MM.1S (cell line): ENCODE measurements around the gene PJA1.
A peak's percentile ranks its signal among the peaks of the same experiment; 100 is the strongest.

ENCODE experiments used
- DNase-seq: peaks from one replicate; pipeline ENCODE4 v3.0.0-alpha.2; 2015
- H2AFZ ChIP-seq: fragments of 300-600 bp; sonication (generic); 2 replicates; pipeline ENCODE4 v1.6.0; 2016; ENCODE audit warnings: antibody characterized with exemption, low read length
- H3F3A ChIP-seq: fragments of 300-600 bp; sonication (generic); 2 replicates; pipeline ENCODE4 v1.6.1; 2016; ENCODE audit warnings: mild to moderate bottlenecking, antibody characterized with exemption, low read length, moderate library complexity, mixed read lengths; ENCODE audit not compliant: insufficient read depth
- H3K27ac ChIP-seq: fragments of 300-600 bp; sonication (generic); 2 replicates; pipeline ENCODE4 v1.5.1; 2016; ENCODE audit warnings: mild to moderate bottlenecking, low read length
- H3K27me3 ChIP-seq: fragments of 300-600 bp; sonication (generic); replicated peaks from 2 replicates; pipeline ENCODE4 v1.6.0; 2016; ENCODE audit warnings: low read length; ENCODE audit not compliant: insufficient read depth
- H3K36me3 ChIP-seq: fragments of 300-600 bp; sonication (generic); replicated peaks from 2 replicates; pipeline ENCODE4 v1.6.1; 2016; ENCODE audit warnings: mild to moderate bottlenecking, low read length, mixed read lengths; ENCODE audit not compliant: insufficient read depth
- H3K4me1 ChIP-seq: fragments of 300-600 bp; sonication (generic); 2 replicates; pipeline ENCODE4 v1.6.1; 2016; ENCODE audit warnings: low read length, mixed read lengths
- H3K4me2 ChIP-seq: fragments of 300-600 bp; sonication (generic); 2 replicates; pipeline ENCODE4 v1.6.0; 2016; ENCODE audit warnings: low read depth, low read length
- H3K4me3 ChIP-seq: fragments of 300-600 bp; sonication (generic); 2 replicates; pipeline ENCODE4 v1.5.1; 2016; ENCODE audit warnings: low read length, mixed read lengths
- H3K79me2 ChIP-seq: fragments of 300-600 bp; sonication (generic); 2 replicates; pipeline ENCODE4 v1.6.1; 2016; ENCODE audit warnings: mixed run types, low read length, mixed read lengths
- H3K9ac ChIP-seq: fragments of 300-600 bp; sonication (generic); 2 replicates; pipeline ENCODE4 v1.6.1; 2016; ENCODE audit warnings: low read length, mixed read lengths
- H3K9me2 ChIP-seq: fragments of 300-600 bp; sonication (generic); replicated peaks from 2 replicates; pipeline ENCODE4 v1.6.1; 2016; ENCODE audit warnings: mild to moderate bottlenecking, low read length, mixed read lengths; ENCODE audit not compliant: insufficient read depth
- H3K9me3 ChIP-seq: fragments of 300-600 bp; sonication (generic); replicated peaks from 2 replicates; pipeline ENCODE4 v1.6.1; 2016; ENCODE audit warnings: mild to moderate bottlenecking, low read length, mixed read lengths; ENCODE audit not compliant: insufficient read depth
- H4K20me1 ChIP-seq: fragments of 300-600 bp; sonication (generic); 2 replicates; pipeline ENCODE4 v1.6.1; 2016; ENCODE audit warnings: mild to moderate bottlenecking, low read length, moderate library complexity, mixed read lengths; ENCODE audit not compliant: insufficient read depth
- CTCF ChIP-seq: fragments of 300-600 bp; sonication (generic); IDR thresholded peaks from 2 replicates; pipeline ENCODE4 v1.5.1; 2016; ENCODE audit warnings: antibody characterized with exemption, low read length, mixed read lengths
- EZH2 ChIP-seq: fragments of 300-600 bp; sonication (generic); optimal IDR thresholded peaks from 2 replicates; pipeline ENCODE3; 2017; ENCODE audit warnings: low read depth, mild to moderate bottlenecking, antibody characterized with exemption, low read length, mixed read lengths
- EZH2phosphoT487 ChIP-seq: fragments of 300-600 bp; sonication (generic); IDR thresholded peaks from 2 replicates; pipeline ENCODE4 v1.6.1; 2018; ENCODE audit warnings: antibody characterized with exemption, low read length

The PJA1 gene

DNA sequence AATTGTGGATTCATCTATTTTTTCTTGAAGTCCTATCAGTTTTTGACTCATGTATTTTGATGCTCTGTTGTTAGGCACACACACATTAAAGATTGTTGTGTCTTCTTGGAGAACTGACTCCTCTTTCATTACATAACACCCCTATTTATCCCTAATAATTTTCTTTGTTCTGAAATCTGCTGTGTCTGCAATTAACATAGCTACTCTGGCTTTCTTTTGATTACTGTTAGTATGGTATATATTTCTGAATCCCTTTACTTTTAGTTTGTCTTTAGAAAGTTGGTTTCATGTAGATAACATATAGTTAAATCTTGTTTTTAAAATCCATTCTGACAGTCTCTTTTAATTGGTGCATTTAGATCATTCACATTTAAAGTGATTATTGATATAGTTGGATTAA is 5.1 kb upstream of the PJA1 start:
- Histone ChIP-seq H3K9me3 (no peaks in the 10 kb centered on the region), H3K4me1 (no peaks in the 10 kb centered on the region), H3K79me2 (no peaks in the 10 kb centered on the region), H3K27ac (no peak overlapping the region), H3K27me3 (no peaks in the 10 kb centered on the region), H3F3A (no peaks in the 10 kb centered on the region), H3K4me3 (no peak overlapping the region), H4K20me1 (no peaks in the 10 kb centered on the region), H2AFZ (no peak overlapping the region), H3K9me2 (no peaks in the 10 kb centered on the region), H3K36me3 (no peaks in the 10 kb centered on the region), H3K4me2 (no peak overlapping the region), H3K9ac (no peak overlapping the region)
- TF ChIP-seq EZH2, result no peak
- no peak for DNase-seq

GRCh38 chrX:69163936-69164741 is 1.1 kb downstream of the PJA1 start:
- Histone ChIP-seq H3K4me2 (no peak overlapping the region; the same call in 1 of the 2 replicates), H3K27ac (no peak overlapping the region), H3K36me3 (no peaks in the 10 kb centered on the region), H3K79me2 (no peaks in the 10 kb centered on the region), H4K20me1 (no peaks in the 10 kb centered on the region), H3K9me2 (no peaks in the 10 kb centered on the region), H3K4me1 (no peaks in the 10 kb centered on the region), H3K9me3 (no peaks in the 10 kb centered on the region), H3K9ac (no peak overlapping the region), H3F3A (no peaks in the 10 kb centered on the region), H3K27me3 (no peaks in the 10 kb centered on the region), H2AFZ (no peak overlapping the region), H3K4me3 (peak overlapping the region; percentile 71; the same call in 1 of the 2 replicates)
- no peak for TF ChIP-seq CTCF
- no peak for TF ChIP-seq EZH2phosphoT487
- TF ChIP-seq EZH2, result no peak
- DNase-seq, result no peak

- H2AFZ ChIP-seq, result no peak overlapping the region
- H3K79me2 ChIP-seq, result no peaks in the 10 kb centered on the region
- no peaks in the 10 kb centered on the region for H4K20me1 ChIP-seq
- H3K4me1 ChIP-seq, result no peaks in the 10 kb centered on the region
- no peaks in the 10 kb centered on the region for H3K27me3 ChIP-seq
- no peak overlapping the region for H3K4me3 ChIP-seq
- no peak overlapping the region for H3K4me2 ChIP-seq
- H3K27ac ChIP-seq, result no peak overlapping the region
- no peak overlapping the region for H3K9ac ChIP-seq
- no peaks in the 10 kb centered on the region for H3K9me2 ChIP-seq
- no peaks in the 10 kb centered on the region for H3K9me3 ChIP-seq
- H3F3A ChIP-seq, result no peaks in the 10 kb centered on the region
- TF ChIP-seq EZH2 (no peak), EZH2phosphoT487 (no peak), CTCF (no peak)
- H3K36me3 ChIP-seq, result no peaks in the 10 kb centered on the region
- no peak for DNase-seq
Observed at GRCh38 chrX:69162361-69162865, 2.8 kb downstream of the PJA1 start.

- Histone ChIP-seq H3K9me2 (no peaks in the 10 kb centered on the region), H3K9ac (no peak overlapping the region), H3F3A (no peaks in the 10 kb centered on the region), H3K9me3 (no peaks in the 10 kb centered on the region), H3K27me3 (no peaks in the 10 kb centered on the region), H3K4me3 (no peak overlapping the region), H3K36me3 (no peaks in the 10 kb centered on the region), H3K79me2 (no peaks in the 10 kb centered on the region), H3K27ac (no peak overlapping the region), H4K20me1 (no peaks in the 10 kb centered on the region), H3K4me1 (no peaks in the 10 kb centered on the region), H3K4me2 (no peak overlapping the region), H2AFZ (no peak overlapping the region)
- TF ChIP-seq CTCF (no peak), EZH2 (no peak), EZH2phosphoT487 (no peak)
- DNase-seq, result no peak
Observed at GRCh38 chrX:69161786-69162349, 3.4 kb downstream of the PJA1 start.
